H1 (cell line): ENCODE measurements around the gene STRADB. TPM values are rescaled to one million over a fixed set of nuclear protein-coding genes. Genes with fewer than 3 reads are reported as not detected.
A peak's percentile ranks its signal among the peaks of the same experiment; 100 is the strongest.

Experiments used
- BACH1 ChIP-seq: IDR thresholded peaks from 2 replicates; pipeline ENCODE4 v1.6.1; 2012; ENCODE audit warnings: low read length, improper control_type of control experiment
- CBX5 ChIP-seq: fragments of 300-800, 300-1000 bp; sonication (generic); IDR thresholded peaks from 2 replicates; pipeline ENCODE4 v1.7.1; 2016; ENCODE audit warnings: antibody characterized with exemption, low read length, low read depth
- CBX8 ChIP-seq: fragments of 300-800, 300-1000 bp; sonication (generic); IDR thresholded peaks from 2 replicates; pipeline ENCODE4 v1.7.1; 2016; ENCODE audit warnings: low read depth, low read length, borderline replicate concordance
- CHD2 ChIP-seq: IDR thresholded peaks from 2 replicates; pipeline ENCODE4 v1.6.1; 2012; ENCODE audit warnings: low read length, improper control_type of control experiment
- CTBP2 ChIP-seq: IDR thresholded peaks from 2 replicates; pipeline ENCODE4 v1.7.0; 2011; ENCODE audit warnings: borderline replicate concordance, mild to moderate bottlenecking, moderate library complexity, mixed read lengths, low read length; ENCODE audit not compliant: insufficient read depth, insufficient read length
- E2F6 ChIP-seq: IDR thresholded peaks from 2 replicates; pipeline ENCODE4 v1.6.1; 2012; ENCODE audit warnings: inconsistent platforms
- EGR1 ChIP-seq: IDR thresholded peaks from 2 replicates; pipeline ENCODE4 v1.6.1; 2011; ENCODE audit warnings: low read depth, low read length, borderline replicate concordance
- EP300 ChIP-seq, 2 experiments: IDR thresholded peaks; 1 replicate in 1 of 2; 2 replicates in 1 of 2; pipeline ENCODE4 v1.6.1; 2011 to 2012; ENCODE audit warnings: low read depth in 2 of 2, low read length in 2 of 2, mild to moderate bottlenecking in 2 of 2, borderline replicate concordance in 1 of 2, inconsistent platforms in 1 of 2, moderate library complexity in 1 of 2
- GABPA ChIP-seq: IDR thresholded peaks from 2 replicates; pipeline ENCODE4 v1.6.1; 2011; ENCODE audit warnings: mild to moderate bottlenecking, low read length, moderate library complexity, borderline replicate concordance; ENCODE audit not compliant: insufficient read depth
- GTF2F1 ChIP-seq: IDR thresholded peaks from 2 replicates; pipeline ENCODE4 v1.6.1; 2012; ENCODE audit warnings: low read depth, low read length, improper control_type of control experiment, borderline replicate concordance
- HDAC2 ChIP-seq, 2 experiments: fragments of 300-600 bp in 1 of 2; sonication (generic) in 1 of 2; IDR thresholded peaks; 2 replicates each; pipeline ENCODE4 v1.6.1; 2011 to 2012; ENCODE audit warnings: low read depth in 2 of 2, low read length in 2 of 2, mild to moderate bottlenecking in 2 of 2, moderate library complexity in 2 of 2, borderline replicate concordance in 1 of 2, inconsistent platforms in 1 of 2
- MAFK ChIP-seq: IDR thresholded peaks from 2 replicates; pipeline ENCODE4 v1.6.1; 2012; ENCODE audit warnings: low read depth, mild to moderate bottlenecking, improper control_type of control experiment, low read length
- PHF8 ChIP-seq: fragments of 200-600 bp; sonication (generic); conservative IDR thresholded peaks from 2 replicates; pipeline ENCODE4 v1.7.1; 2012; ENCODE audit warnings: low read depth, mild to moderate bottlenecking, inconsistent platforms, low read length, moderate library complexity
- POU5F1 ChIP-seq: IDR thresholded peaks from 2 replicates; pipeline ENCODE4 v1.6.1; 2011; ENCODE audit warnings: low read depth, mild to moderate bottlenecking, low read length, moderate library complexity
- RAD21 ChIP-seq, 2 experiments: IDR thresholded peaks in 1 of 2; conservative IDR thresholded peaks in 1 of 2; 2 replicates each; pipeline ENCODE4 v1.6.1; 2011; ENCODE audit warnings: low read depth in 2 of 2, low read length in 2 of 2, improper control_type of control experiment in 1 of 2, inconsistent platforms in 1 of 2, mild to moderate bottlenecking in 1 of 2, moderate library complexity in 1 of 2
- RNF2 ChIP-seq: fragments of 200-900, 300-1000 bp; sonication (generic); IDR thresholded peaks from 2 replicates; pipeline ENCODE4 v1.7.1; 2016; ENCODE audit warnings: borderline replicate concordance, low read depth, mild to moderate bottlenecking, antibody characterized with exemption, low read length; ENCODE audit not compliant: poor library complexity, severe bottlenecking; ENCODE audit errors: missing control alignments
- SAP30 ChIP-seq: fragments of 300-600 bp; sonication (generic); IDR thresholded peaks from 2 replicates; pipeline ENCODE4 v1.7.1; 2012; ENCODE audit warnings: low read length, moderate library complexity, mild to moderate bottlenecking, inconsistent platforms; ENCODE audit not compliant: insufficient read depth, insufficient replicate concordance
- SIRT6 ChIP-seq: IDR thresholded peaks from one replicate; pipeline ENCODE4 v1.7.1; 2012; ENCODE audit warnings: low read length, inconsistent platforms
- SP2 ChIP-seq: IDR thresholded peaks from 2 replicates; pipeline ENCODE4 v1.6.1; 2012; ENCODE audit warnings: mild to moderate bottlenecking, low read length, inconsistent platforms
- TAF1 ChIP-seq: IDR thresholded peaks from 2 replicates; pipeline ENCODE4 v1.6.1; 2011; ENCODE audit warnings: mild to moderate bottlenecking, low read depth, low read length
- TEAD4 ChIP-seq: IDR thresholded peaks from 2 replicates; pipeline ENCODE4 v1.6.1; 2012; ENCODE audit warnings: low read depth, low read length, inconsistent platforms, mixed read lengths
- YY1 ChIP-seq: IDR thresholded peaks from 2 replicates; pipeline ENCODE4 v1.6.1; 2011; ENCODE audit warnings: low read depth, mild to moderate bottlenecking, low read length
- polyA plus RNA-seq, 7 experiments: library from polyadenylated mRNA; depleted of rRNA in 3 of 7; stranded (reverse) in 5 of 7; unstranded in 2 of 7; fragments of >200 nt in 5 of 7; fragments of 200-250 nt in 2 of 7; gene quantifications; 1 replicate in 5 of 7; 2 replicates in 1 of 7; 4 replicates in 1 of 7; pipeline versions ENCODE4 v1.2.1 to v1.2.3, GENCODE V29; 2011 to 2013; ENCODE audit warnings: missing spikeins in 2 of 7, mixed read lengths in 2 of 7
- total RNA-seq: library from RNA; stranded (reverse); fragmentation: NEBNext Ultra II Directional; extraction: Animal tissue kit (Norgen Biotek cat#: 25700); gene quantifications from 2 replicates; pipeline ENCODE4 v1.2.1, GENCODE V29; 2021

The STRADB gene
- total and polyA plus RNA-seq, 2 of the 8 experiments (the other 6 are each of a cell fraction or from before 2014, with no cell fraction given) = 20.9 to 34.9 TPM

DNA sequence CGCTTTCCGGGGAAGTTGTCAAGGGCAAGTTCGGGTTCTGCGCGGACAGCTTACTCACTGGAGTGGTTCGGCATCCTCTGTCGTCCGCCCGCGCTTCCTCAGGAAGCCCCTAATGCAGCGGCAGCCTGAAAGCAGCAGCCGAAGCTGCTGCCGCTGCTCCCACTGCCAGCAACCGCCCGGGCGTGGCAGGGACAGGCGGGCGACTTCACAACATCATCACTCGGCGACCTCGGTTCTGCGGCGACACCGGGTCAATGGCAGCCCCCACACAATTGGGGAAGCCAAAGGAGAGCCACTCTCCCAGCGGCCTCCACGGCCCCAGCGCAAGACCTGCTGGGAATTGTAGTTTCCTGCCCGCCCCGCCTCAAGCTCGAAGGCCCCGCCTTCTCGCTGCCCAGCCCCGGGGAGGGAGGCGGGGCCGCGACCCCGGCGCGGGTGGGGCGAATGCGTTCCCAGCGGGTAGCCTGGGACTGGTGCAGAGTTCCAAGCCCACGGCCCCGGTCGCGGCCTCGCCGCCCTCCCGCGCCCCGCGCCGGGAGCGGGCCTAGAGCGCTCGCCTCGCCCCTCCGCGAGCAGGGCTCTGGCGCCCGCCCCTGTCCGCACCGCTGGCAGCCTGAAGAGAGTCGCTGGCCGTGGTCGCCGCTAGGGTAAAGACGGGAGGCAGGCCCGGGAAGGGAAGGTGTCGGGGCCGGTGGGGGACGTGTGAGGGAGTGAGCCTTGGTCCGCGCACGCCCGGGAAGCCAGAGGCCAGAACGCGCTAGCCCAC, at the start of gene STRADB, which contains the start of gene TRAK2 (continued):
- TF ChIP-seq GTF2F1 (no peak), RAD21 (IDR thresholded peaks at IDR 0.05 in 1 of 2, conservative IDR thresholded peaks at IDR 0.05 in 1 of 2; ENCODE audit: low read depth in 2 of 2, low read length in 2 of 2) (no peak), YY1 (peak; percentile 93), CTBP2 (no peak), TEAD4 (no peak), EP300 (IDR thresholded peaks at IDR 0.05; ENCODE audit: borderline replicate concordance in 1 of 2, low read depth in 2 of 2, low read length in 2 of 2) (0 out of 3 replicates have a peak, but pooled peaks of 1 of the 2 experiments have one; percentile 49), HDAC2 (IDR thresholded peaks at IDR 0.05; ENCODE audit: borderline replicate concordance in 1 of 2, low read depth in 2 of 2, low read length in 2 of 2) (peak; percentile 10 to 19; a peak in 1 of 4 replicates), CBX5 (no peak), MAFK (no peak), BACH1 (no peak), CBX8 (no peak), EGR1 (no peak), RNF2 (no peak), SAP30 (no peak), POU5F1 (no peak), TAF1 (peak; percentile 83), PHF8 (peak; percentile 78), GABPA (no peak), E2F6 (peak; percentile 28; the same call in 1 of the 2 replicates), SP2 (no peak), CHD2 (no peak), SIRT6 (no peak)
